ENCODE results near the gene THSD1. TPM values are rescaled to one million over a fixed set of nuclear protein-coding genes. Genes with fewer than 3 reads are reported as not detected.
"Not testable (repeated sequence)": the region's sequence is repeated elsewhere in the genome, so short reads cannot be mapped to it uniquely, and the experiment has no call there.

The THSD1 gene
- total RNA-seq, 4 donors from 2014 or later, result 0.64 to 7.3 (median 4.8) TPM

GRCh38 chr13:52348071-52348470 lies 57.9 kb downstream of the THSD1 start:
- Histone ChIP-seq H3K27ac (no peak overlapping the region), H3K27me3 (no peaks in the 10 kb centered on the region)
- DNase-seq, result no peak

GRCh38 chr13:52345631-52346251 lies 60.2 kb downstream of the THSD1 start:
- TF ChIP-seq CTCF (IDR thresholded peaks at IDR 0.05) (no peak), POLR2A (IDR thresholded peaks at IDR 0.05) (no peak)
- 69 to 75% methylated on average over 5 of the region's 5 CpGs for WGBS, 2 donors
- Histone ChIP-seq H3K4me1 (peaks cover 0 to 11% (median 0%) of the 10 kb centered on the region in 3 donors), H3K36me3 (no peaks in the 10 kb centered on the region), H3K27me3 (no peaks in the 10 kb centered on the region), H3K4me3 (no peak overlapping the region), H3K9me3 (no peaks in the 10 kb centered on the region), H3K27ac (no peak overlapping the region)
- intact Hi-C loops (cut with DNase I), result no loop called here
- DNase-seq, result no peak

More at GRCh38 chr13:52348071-52348470, 57.9 kb downstream of the THSD1 start:
- H3K9me3 ChIP-seq, result no peaks in the 10 kb centered on the region
- WGBS, 2 donors, result 42 to 52% methylated on average over 5 of the region's 5 CpGs
- TF ChIP-seq CTCF (IDR thresholded peaks at IDR 0.05) (no peak), POLR2A (IDR thresholded peaks at IDR 0.05) (no peak)
- intact Hi-C loops (cut with DNase I), result no loop called here
- peaks cover 0 to 11% (median 0%) of the 10 kb centered on the region in 3 donors for H3K4me1 ChIP-seq
- no peak overlapping the region for H3K4me3 ChIP-seq
- no peaks in the 10 kb centered on the region for H3K36me3 ChIP-seq

GRCh38 chr13:52345048-52345447 lies 60.9 kb downstream of the THSD1 start:
- no peaks in the 10 kb centered on the region for H3K27me3 ChIP-seq
- no peak for DNase-seq
- TF ChIP-seq CTCF (IDR thresholded peaks at IDR 0.05), result no peak
- TF ChIP-seq POLR2A (IDR thresholded peaks at IDR 0.05), result no peak
- peak overlapping the region in 1 of 4 donors; percentile 20 for H3K27ac ChIP-seq
- peaks cover 0 to 11% (median 0%) of the 10 kb centered on the region in 3 donors for H3K4me1 ChIP-seq
- no peaks in the 10 kb centered on the region for H3K9me3 ChIP-seq
- intact Hi-C loops (cut with DNase I), result no loop called here
- H3K36me3 ChIP-seq, result no peaks in the 10 kb centered on the region
- no peak overlapping the region for H3K4me3 ChIP-seq
- 30 to 42% methylated on average over 3 of the region's 3 CpGs for WGBS, 2 donors

GRCh38 chr13:52344108-52344507 lies 61.9 kb downstream of the THSD1 start:
- peaks cover 0 to 11% (median 0%) of the 10 kb centered on the region in 3 donors for H3K4me1 ChIP-seq
- TF ChIP-seq CTCF (IDR thresholded peaks at IDR 0.05), result no peak
- TF ChIP-seq POLR2A (IDR thresholded peaks at IDR 0.05), result no peak
- H3K9me3 ChIP-seq, result no peaks in the 10 kb centered on the region
- intact Hi-C loops (cut with DNase I), result no loop called here
- H3K36me3 ChIP-seq, result no peaks in the 10 kb centered on the region
- H3K27me3 ChIP-seq, result no peaks in the 10 kb centered on the region
- DNase-seq, result no peak
- 77 to 80% methylated on average over 10 of the region's 10 CpGs for WGBS, 2 donors
- H3K4me3 ChIP-seq, result peak overlapping the region in 2 of 4 donors; percentile 10 to 15
- H3K27ac ChIP-seq, result peak overlapping the region in 2 of 4 donors; percentile 7 to 11

- intact Hi-C loops (cut with DNase I), result not testable (repeated sequence)
Measured at GRCh38 chr13:52342203-52342602, 63.8 kb downstream of the THSD1 start.

GRCh38 chr13:52337828-52338455 lies 68.0 kb downstream of the THSD1 start:
- H3K27me3 ChIP-seq; H3K27ac ChIP-seq; H3K4me3 ChIP-seq; intact Hi-C loops (cut with DNase I); H3K36me3 ChIP-seq; H3K4me1 ChIP-seq; H3K9me3 ChIP-seq; DNase-seq: not testable (repeated sequence)
- 84 to 90% methylated on average over 5 to 7 of the region's 7 CpGs for WGBS, 2 donors

More at GRCh38 chr13:52342203-52342602, 63.8 kb downstream of the THSD1 start:
- 83 to 100% methylated on average over 3 of the region's 3 CpGs for WGBS, 2 donors
- H3K4me3 ChIP-seq, DNase-seq, H3K9me3 ChIP-seq, H3K27ac ChIP-seq, H3K27me3 ChIP-seq, H3K36me3 ChIP-seq: not testable (repeated sequence)
- peaks cover 0 to 11% (median 0%) of the 10 kb centered on the region in 3 donors for H3K4me1 ChIP-seq

- H3K27me3 ChIP-seq; H3K4me3 ChIP-seq; H3K4me1 ChIP-seq; H3K9me3 ChIP-seq; H3K27ac ChIP-seq; H3K36me3 ChIP-seq; DNase-seq; intact Hi-C loops (cut with DNase I): not testable (repeated sequence)
- WGBS, 2 donors, result no CpG with 5 or more reads among the region's 22 CpGs
Measured at GRCh38 chr13:52334107-52334506, 71.9 kb downstream of the THSD1 start.

GRCh38 chr13:52331844-52332243 lies 74.1 kb downstream of the THSD1 start:
- 74 to 91% methylated on average over 3 to 5 of the region's 6 CpGs for WGBS, 2 donors
- DNase-seq, H3K36me3 ChIP-seq: not testable (repeated sequence)

More at GRCh38 chr13:52331844-52332243, 74.1 kb downstream of the THSD1 start:
- H3K9me3 ChIP-seq; H3K27ac ChIP-seq; H3K27me3 ChIP-seq; intact Hi-C loops (cut with DNase I); H3K4me1 ChIP-seq; H3K4me3 ChIP-seq: not testable (repeated sequence)

All from esophagus squamous epithelium (tissue), 5 donors.